Activated CD8-positive, alpha-beta T cell treated with anti-CD3 and anti-CD28 coated beads for 36 hours (primary cell): ENCODE results near the gene TMTC4. TPM values are rescaled to one million over a fixed set of nuclear protein-coding genes. Genes with fewer than 3 reads are reported as not detected.

Experiments used
- ATAC-seq: fragments of 200-7000 bp; cut with Tn5 transposase; one replicate; pipeline ENCODE4 v1.10.0; 2021; ENCODE audit warnings: mild to moderate bottlenecking, moderate library complexity
- CTCF ChIA-PET: fragments of 350-600 bp; sonication (Branson Sonifier 250); formaldehyde crosslinking; loops from one replicate; lab custom pipeline; 2021; ENCODE audit warnings: antibody characterized with exemption; lab: Charles Lee
- POLR2A ChIA-PET: fragments of 350-600 bp; sonication (Branson Sonifier 250); formaldehyde crosslinking; loops from one replicate; lab custom pipeline; 2021; ENCODE audit warnings: antibody characterized with exemption; lab: Charles Lee
- DNase-seq: peaks from one replicate; pipeline ENCODE4 v3.0.0-alpha.2; 2020
- H3K27ac Mint-ChIP-seq: one replicate; pipeline ENCODE4 v1.8.0; 2021; ENCODE audit warnings: mild to moderate bottlenecking, mixed read lengths
- H3K27me3 Mint-ChIP-seq: one replicate; pipeline ENCODE4 v1.8.0; 2021; ENCODE audit warnings: mixed read lengths
- H3K36me3 Mint-ChIP-seq: one replicate; pipeline ENCODE4 v1.8.0; 2021; ENCODE audit warnings: low read depth, mixed read lengths
- H3K4me1 Mint-ChIP-seq: one replicate; pipeline ENCODE4 v1.8.0; 2021; ENCODE audit warnings: low read depth, mixed read lengths
- H3K4me3 Mint-ChIP-seq: one replicate; pipeline ENCODE4 v1.8.0; 2021; ENCODE audit warnings: mild to moderate bottlenecking, moderate library complexity, mixed read lengths
- H3K9me3 Mint-ChIP-seq: one replicate; pipeline ENCODE4 v1.8.0; 2021; ENCODE audit warnings: mixed read lengths
- intact Hi-C: fragments of 100-400 bp; cut with micrococcal nuclease; formaldehyde crosslinking; loops from one replicate; pipeline ENCODE4 v1.10.0; 2022
- total RNA-seq, 2 experiments: library from RNA; stranded (reverse); gene quantifications; one replicate each; pipeline ENCODE4 v1.2.3, GENCODE V29; 2021
- TF ChIP-seq, protein P1 (sequence below): fragments of 200-600 bp; IDR thresholded peaks from one replicate; pipeline ENCODE4 v1.8.0; 2022; ENCODE audit warnings: antibody characterized with exemption, mild to moderate bottlenecking

Gene TMTC4
- total RNA-seq, 2 experiments from 2014 or later: 13.3 to 16.1 TPM

DNA sequence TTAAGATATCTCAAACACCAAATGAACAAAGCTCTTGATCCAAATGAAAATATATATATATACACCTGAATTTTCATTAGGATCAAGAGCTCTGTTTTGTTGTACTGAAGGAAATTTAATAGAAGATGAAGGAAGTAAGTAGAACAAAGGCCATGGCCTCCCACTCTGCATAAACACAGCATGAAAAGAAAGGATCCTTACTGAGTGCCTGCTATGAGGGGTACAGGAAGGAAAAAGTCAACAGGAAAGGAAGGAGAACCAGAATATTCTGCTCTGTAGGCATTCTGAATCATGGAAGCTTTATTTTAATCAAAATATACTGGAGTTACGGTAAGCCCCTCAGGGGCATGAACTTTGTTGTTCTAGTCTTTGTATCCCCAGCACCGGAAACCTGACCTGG is 22.1 kb downstream of the TMTC4 start:
- no peaks in the 10 kb centered on the region for H3K27me3 Mint-ChIP-seq
- intact Hi-C loops: no loop called here
- ChIA-PET POLR2A (no interaction called here), CTCF (no interaction called here)
- no peaks in the 10 kb centered on the region for H3K4me1 Mint-ChIP-seq
- ATAC-seq (no peak), DNase-seq (no peak)
- H3K4me3 Mint-ChIP-seq: no peak overlapping the region
- peaks cover 18% of the 10 kb centered on the region for H3K36me3 Mint-ChIP-seq
- TF ChIP-seq, protein P1, sequence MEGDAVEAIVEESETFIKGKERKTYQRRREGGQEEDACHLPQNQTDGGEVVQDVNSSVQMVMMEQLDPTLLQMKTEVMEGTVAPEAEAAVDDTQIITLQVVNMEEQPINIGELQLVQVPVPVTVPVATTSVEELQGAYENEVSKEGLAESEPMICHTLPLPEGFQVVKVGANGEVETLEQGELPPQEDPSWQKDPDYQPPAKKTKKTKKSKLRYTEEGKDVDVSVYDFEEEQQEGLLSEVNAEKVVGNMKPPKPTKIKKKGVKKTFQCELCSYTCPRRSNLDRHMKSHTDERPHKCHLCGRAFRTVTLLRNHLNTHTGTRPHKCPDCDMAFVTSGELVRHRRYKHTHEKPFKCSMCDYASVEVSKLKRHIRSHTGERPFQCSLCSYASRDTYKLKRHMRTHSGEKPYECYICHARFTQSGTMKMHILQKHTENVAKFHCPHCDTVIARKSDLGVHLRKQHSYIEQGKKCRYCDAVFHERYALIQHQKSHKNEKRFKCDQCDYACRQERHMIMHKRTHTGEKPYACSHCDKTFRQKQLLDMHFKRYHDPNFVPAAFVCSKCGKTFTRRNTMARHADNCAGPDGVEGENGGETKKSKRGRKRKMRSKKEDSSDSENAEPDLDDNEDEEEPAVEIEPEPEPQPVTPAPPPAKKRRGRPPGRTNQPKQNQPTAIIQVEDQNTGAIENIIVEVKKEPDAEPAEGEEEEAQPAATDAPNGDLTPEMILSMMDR: no peak
- H3K9me3 Mint-ChIP-seq: no peaks in the 10 kb centered on the region
- no peak overlapping the region for H3K27ac Mint-ChIP-seq

DNA sequence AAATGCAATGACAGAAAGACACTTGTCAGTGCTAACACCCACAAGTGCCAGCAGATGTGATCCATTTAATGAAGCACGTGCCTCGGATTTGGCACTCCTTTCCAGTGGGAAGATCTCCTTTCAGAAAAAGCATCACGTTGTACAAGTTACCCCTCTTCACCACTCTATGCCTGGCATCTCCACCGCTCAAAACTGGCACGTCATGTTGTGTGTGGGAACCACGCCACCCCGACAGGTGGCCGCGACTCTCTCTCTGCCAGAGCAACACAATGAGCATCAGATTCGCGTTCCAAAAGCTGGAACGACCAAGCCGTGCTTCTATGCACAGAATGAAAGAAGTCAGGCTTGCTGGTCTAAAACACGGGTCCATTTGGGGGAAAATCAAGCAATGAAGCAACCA is 24.3 kb downstream of the TMTC4 start:
- intact Hi-C loops: no loop called here

DNA sequence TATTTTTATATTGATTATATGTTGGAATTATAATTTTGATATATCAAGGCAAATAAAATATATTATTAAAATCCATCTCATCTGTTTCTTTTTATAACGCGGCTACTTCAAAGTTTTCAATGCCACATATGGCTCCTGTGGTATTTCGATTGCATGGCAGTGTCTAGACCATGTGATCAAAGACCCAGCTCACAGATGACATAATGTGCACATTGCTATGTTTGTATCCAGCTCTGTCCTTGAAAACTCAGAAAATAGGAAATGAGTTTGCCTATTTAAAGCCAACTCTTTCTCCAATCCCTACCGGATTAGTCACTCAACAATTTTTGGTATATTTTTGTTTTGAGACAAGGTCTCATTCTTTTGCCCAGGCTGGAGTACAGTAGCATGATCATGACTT is 26.2 kb downstream of the TMTC4 start:
- CTCF ChIA-PET: no interaction called here
- Mint-ChIP-seq H3K9me3 (no peaks in the 10 kb centered on the region), H3K4me3 (no peak overlapping the region), H3K27ac (no peak overlapping the region), H3K4me1 (no peaks in the 10 kb centered on the region), H3K27me3 (no peaks in the 10 kb centered on the region), H3K36me3 (peaks cover 4% of the 10 kb centered on the region)
- DNase-seq (no peak), ATAC-seq (no peak)
- TF ChIP-seq, protein P1: no peak
- POLR2A ChIA-PET: no interaction called here
- intact Hi-C loops: no loop called here

More for the DNA sequence above, 24.3 kb downstream of the TMTC4 start:
- H3K9me3 Mint-ChIP-seq: no peaks in the 10 kb centered on the region
- ChIA-PET CTCF (interaction anchor here (0.6 to 1.3 kb wide), 2 partner anchors 77 to 100 kb away, joined by 3 read pairs; no protein-coding TSS in a partner anchor), POLR2A (no interaction called here)
- no peak for DNase-seq
- no peak for ATAC-seq
- no peak overlapping the region for H3K27ac Mint-ChIP-seq
- no peak overlapping the region for H3K4me3 Mint-ChIP-seq
- H3K27me3 Mint-ChIP-seq: no peaks in the 10 kb centered on the region
- TF ChIP-seq, protein P1: no peak
- H3K36me3 Mint-ChIP-seq: peaks cover 5% of the 10 kb centered on the region
- no peaks in the 10 kb centered on the region for H3K4me1 Mint-ChIP-seq

DNA sequence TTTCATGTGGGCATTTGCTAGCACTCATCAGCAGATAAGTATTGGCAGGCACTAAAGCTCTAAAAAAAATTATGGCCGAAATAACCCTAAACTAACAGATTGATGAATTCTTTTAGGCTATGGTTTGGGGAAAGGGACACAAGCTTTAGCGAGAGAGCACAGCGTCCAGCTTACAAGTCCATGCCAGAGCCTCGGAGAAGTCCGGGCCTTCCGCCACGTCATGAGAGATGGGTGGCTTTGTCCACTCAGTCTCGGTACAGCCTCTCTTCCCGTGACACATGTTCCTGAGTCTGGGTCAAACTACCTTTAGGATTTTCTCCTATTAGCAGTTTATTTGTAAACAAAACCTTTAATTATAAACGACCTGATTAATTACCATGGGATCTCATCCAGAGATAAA is 27.7 kb downstream of the TMTC4 start:
- Mint-ChIP-seq H3K27me3 (no peaks in the 10 kb centered on the region), H3K4me3 (no peak overlapping the region), H3K36me3 (peaks cover 7% of the 10 kb centered on the region), H3K4me1 (no peaks in the 10 kb centered on the region), H3K9me3 (no peaks in the 10 kb centered on the region), H3K27ac (no peak overlapping the region)
- DNase-seq: no peak
- ATAC-seq: no peak
- ChIA-PET POLR2A (interaction anchor here (1.3 kb wide), 1 partner anchor 10 kb away, joined by 3 read pairs; no protein-coding TSS in a partner anchor), CTCF (interaction anchor here (0.9 kb wide), 1 partner anchor 47 kb away, joined by 3 read pairs; no protein-coding TSS in a partner anchor)
- intact Hi-C loops: no loop called here
- TF ChIP-seq, protein P1: no peak

DNA sequence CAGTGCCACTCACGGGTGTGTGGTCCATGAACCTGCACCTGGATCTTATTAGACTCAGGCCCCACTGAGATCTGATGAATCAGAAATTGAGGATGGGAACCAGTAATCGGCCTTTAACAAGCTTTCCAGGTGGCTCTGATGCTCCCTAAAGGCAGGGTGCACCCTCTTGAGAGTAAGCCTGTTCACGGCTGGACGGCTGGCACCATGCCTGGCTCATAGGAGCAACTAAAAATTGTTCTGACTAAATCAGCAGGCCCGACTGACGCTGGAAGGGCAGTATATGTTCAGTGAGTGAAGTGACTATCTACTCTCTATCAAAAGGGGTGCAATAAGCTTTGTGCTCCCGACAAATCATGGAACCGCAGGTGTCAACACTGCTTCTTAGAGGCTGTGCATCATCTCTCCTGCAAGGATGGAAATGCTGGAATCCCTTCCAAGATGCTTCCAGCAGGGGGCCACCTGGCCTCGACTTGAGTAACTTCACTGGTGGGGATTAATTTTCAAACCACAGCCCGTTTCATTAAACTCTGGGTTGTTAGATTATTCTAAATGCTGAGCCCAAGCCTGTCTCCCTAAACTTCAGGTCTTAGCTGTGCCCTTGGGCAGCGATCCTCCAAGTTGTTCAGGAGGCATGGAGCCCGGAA is 28.4 kb downstream of the TMTC4 start:
- intact Hi-C loops: no loop called here
- H3K27ac Mint-ChIP-seq: no peak overlapping the region
- H3K9me3 Mint-ChIP-seq: no peaks in the 10 kb centered on the region
- H3K27me3 Mint-ChIP-seq: no peaks in the 10 kb centered on the region
- ChIA-PET CTCF (interaction anchor here (0.9 kb wide), 1 partner anchor 46 kb away, joined by 3 read pairs; no protein-coding TSS in a partner anchor), POLR2A (interaction anchor here (1.3 kb wide), 1 partner anchor 11 kb away, joined by 3 read pairs; no protein-coding TSS in a partner anchor)
- DNase-seq: peak; percentile 6
- TF ChIP-seq, protein P1: no peak
- ATAC-seq: no peak
- H3K4me3 Mint-ChIP-seq: no peak overlapping the region
- H3K36me3 Mint-ChIP-seq: peaks cover 12% of the 10 kb centered on the region
- H3K4me1 Mint-ChIP-seq: no peaks in the 10 kb centered on the region
